ENCODE measurements around the gene FRMD4A. TPM values are rescaled to one million over a fixed set of nuclear protein-coding genes. Genes with fewer than 3 reads are reported as not detected.
A peak's percentile ranks its signal among the peaks of the same experiment; 100 is the strongest.

The FRMD4A gene
- total RNA-seq, 1 experiment from 2014 or later: 7.1 TPM

- Histone ChIP-seq H3K4me1 (ENCODE audit: insufficient read depth, low read length) (no peaks in the 10 kb centered on the region), H3K4me2 (ENCODE audit: low read length) (no peak overlapping the region), H3K9ac (ENCODE audit: low read length) (no peak overlapping the region), H4K20me1 (ENCODE audit: low read length) (no peaks in the 10 kb centered on the region), H3K36me3 (ENCODE audit: low read depth, low read length) (peaks cover 4% of the 10 kb centered on the region; the same call in 1 of the 2 replicates), H3K4me3 (ENCODE audit: low read length) (no peak overlapping the region), H3K79me2 (ENCODE audit: low read length) (no peaks in the 10 kb centered on the region), H3K9me2 (replicated peaks; ENCODE audit: low read length) (no peaks in the 10 kb centered on the region), H3K9me3 (ENCODE audit: low read length) (no peaks in the 10 kb centered on the region), H2AFZ (ENCODE audit: low read length) (no peak overlapping the region), H3F3A (ENCODE audit: low read length, unreplicated experiment) (no peaks in the 10 kb centered on the region), H3K27ac (ENCODE audit: low read length) (no peak overlapping the region), H3K27me3 (ENCODE audit: low read length) (no peaks in the 10 kb centered on the region)
- BruUV-seq (replicated peaks): no TSS peak
- ChIA-PET POLR2A (ENCODE audit: unreplicated experiment) (no interaction called here), CTCF (no interaction called here)
- TF ChIP-seq EZH2phosphoT487 (IDR thresholded peaks at IDR 0.05; ENCODE audit: borderline replicate concordance, low read length): no peak
- no peak for TF ChIP-seq EZH2 (IDR thresholded peaks at IDR 0.05; ENCODE audit: low read length, unreplicated experiment)
- no peak for TF ChIP-seq CTCF (conservative IDR thresholded peaks at IDR 0.05; ENCODE audit: low read depth, low read length)
- DNase-seq: no peak
- ATAC-seq: no peak
- intact Hi-C loops (cut with micrococcal nuclease): no loop called here
Observed at GRCh38 chr10:13661256-13661655, 669.5 kb downstream of the FRMD4A start.

GRCh38 chr10:13660551-13660920, 670.2 kb downstream of the FRMD4A start:
- Histone ChIP-seq H3K79me2 (ENCODE audit: low read length) (no peaks in the 10 kb centered on the region), H3K9me3 (ENCODE audit: low read length) (no peaks in the 10 kb centered on the region), H3K36me3 (ENCODE audit: low read depth, low read length) (peaks cover 4% of the 10 kb centered on the region; the same call in 1 of the 2 replicates), H3K27me3 (ENCODE audit: low read length) (no peaks in the 10 kb centered on the region), H3K4me3 (ENCODE audit: low read length) (no peak overlapping the region), H3F3A (ENCODE audit: low read length, unreplicated experiment) (no peaks in the 10 kb centered on the region), H3K9me2 (replicated peaks; ENCODE audit: low read length) (no peaks in the 10 kb centered on the region), H4K20me1 (ENCODE audit: low read length) (no peaks in the 10 kb centered on the region), H3K9ac (ENCODE audit: low read length) (no peak overlapping the region), H3K4me1 (ENCODE audit: insufficient read depth, low read length) (no peaks in the 10 kb centered on the region), H3K4me2 (ENCODE audit: low read length) (no peak overlapping the region), H3K27ac (ENCODE audit: low read length) (no peak overlapping the region), H2AFZ (ENCODE audit: low read length) (no peak overlapping the region)
- no TSS peak for BruUV-seq (replicated peaks)
- DNase-seq (no peak), ATAC-seq (no peak)
- intact Hi-C loops (cut with micrococcal nuclease): loop anchor here (1.0 kb wide), 1 partner anchor 118 kb away; no protein-coding TSS in a partner anchor
- TF ChIP-seq CTCF (conservative IDR thresholded peaks at IDR 0.05; ENCODE audit: low read depth, low read length) (no peak), EZH2phosphoT487 (IDR thresholded peaks at IDR 0.05; ENCODE audit: borderline replicate concordance, low read length) (no peak)
- CTCF ChIA-PET: no interaction called here
- POLR2A ChIA-PET (ENCODE audit: unreplicated experiment): no interaction called here

- no peak overlapping the region for H3K9ac ChIP-seq (ENCODE audit: low read length)
- H3F3A ChIP-seq (ENCODE audit: low read length, unreplicated experiment): no peaks in the 10 kb centered on the region
- peaks cover 4% of the 10 kb centered on the region; the same call in 1 of the 2 replicates for H3K36me3 ChIP-seq (ENCODE audit: low read depth, low read length)
- H3K27me3 ChIP-seq (ENCODE audit: low read length): no peaks in the 10 kb centered on the region
- CTCF ChIA-PET: interaction anchor here (0.5 to 0.7 kb wide), 2 partner anchors 117 to 714 kb away, joined by 5 to 9 read pairs; no protein-coding TSS in a partner anchor
- POLR2A ChIA-PET (ENCODE audit: unreplicated experiment): no interaction called here
- H2AFZ ChIP-seq (ENCODE audit: low read length): no peak overlapping the region
- ATAC-seq: no peak; the same call in 1 of the 2 replicates
- H3K79me2 ChIP-seq (ENCODE audit: low read length): no peaks in the 10 kb centered on the region
- no peak overlapping the region for H3K4me2 ChIP-seq (ENCODE audit: low read length)
- no peaks in the 10 kb centered on the region for H3K4me1 ChIP-seq (ENCODE audit: insufficient read depth, low read length)
- DNase-seq: peak; percentile 27
- no peak overlapping the region for H3K27ac ChIP-seq (ENCODE audit: low read length)
- no peak for TF ChIP-seq EZH2phosphoT487 (IDR thresholded peaks at IDR 0.05; ENCODE audit: borderline replicate concordance, low read length)
- peak; percentile 81 for TF ChIP-seq CTCF (conservative IDR thresholded peaks at IDR 0.05; ENCODE audit: low read depth, low read length)
- no peak overlapping the region for H3K4me3 ChIP-seq (ENCODE audit: low read length)
- intact Hi-C loops (cut with micrococcal nuclease): loop anchor here (1.0 to 5.0 kb wide), 2 partner anchors 118 to 188 kb away; no protein-coding TSS in a partner anchor
- no peaks in the 10 kb centered on the region for H3K9me2 ChIP-seq (replicated peaks; ENCODE audit: low read length)
- no peaks in the 10 kb centered on the region for H4K20me1 ChIP-seq (ENCODE audit: low read length)
- no peaks in the 10 kb centered on the region for H3K9me3 ChIP-seq (ENCODE audit: low read length)
- BruUV-seq (replicated peaks): no TSS peak
Observed at GRCh38 chr10:13659887-13660550, 670.7 kb downstream of the FRMD4A start.
